ENCODE data around the gene PPIH. TPM values are rescaled to one million over a fixed set of nuclear protein-coding genes. Genes with fewer than 3 reads are reported as not detected.
"Not testable (repeated sequence)": the region's sequence is repeated elsewhere in the genome, so short reads cannot be mapped to it uniquely, and the experiment has no call there.

Gene PPIH
- 107 and 124 TPM in 2 replicates for total RNA-seq (2014; rRNA removed; shearing (Covaris generic))
- polyA plus RNA-seq (2015; cell fraction: cytosol; rRNA removed), result 89.8 and 97.0 TPM in 2 replicates
- polyA plus RNA-seq (2015; cell fraction: nucleus; rRNA removed), result 61.7 and 62.6 TPM in 2 replicates

DNA sequence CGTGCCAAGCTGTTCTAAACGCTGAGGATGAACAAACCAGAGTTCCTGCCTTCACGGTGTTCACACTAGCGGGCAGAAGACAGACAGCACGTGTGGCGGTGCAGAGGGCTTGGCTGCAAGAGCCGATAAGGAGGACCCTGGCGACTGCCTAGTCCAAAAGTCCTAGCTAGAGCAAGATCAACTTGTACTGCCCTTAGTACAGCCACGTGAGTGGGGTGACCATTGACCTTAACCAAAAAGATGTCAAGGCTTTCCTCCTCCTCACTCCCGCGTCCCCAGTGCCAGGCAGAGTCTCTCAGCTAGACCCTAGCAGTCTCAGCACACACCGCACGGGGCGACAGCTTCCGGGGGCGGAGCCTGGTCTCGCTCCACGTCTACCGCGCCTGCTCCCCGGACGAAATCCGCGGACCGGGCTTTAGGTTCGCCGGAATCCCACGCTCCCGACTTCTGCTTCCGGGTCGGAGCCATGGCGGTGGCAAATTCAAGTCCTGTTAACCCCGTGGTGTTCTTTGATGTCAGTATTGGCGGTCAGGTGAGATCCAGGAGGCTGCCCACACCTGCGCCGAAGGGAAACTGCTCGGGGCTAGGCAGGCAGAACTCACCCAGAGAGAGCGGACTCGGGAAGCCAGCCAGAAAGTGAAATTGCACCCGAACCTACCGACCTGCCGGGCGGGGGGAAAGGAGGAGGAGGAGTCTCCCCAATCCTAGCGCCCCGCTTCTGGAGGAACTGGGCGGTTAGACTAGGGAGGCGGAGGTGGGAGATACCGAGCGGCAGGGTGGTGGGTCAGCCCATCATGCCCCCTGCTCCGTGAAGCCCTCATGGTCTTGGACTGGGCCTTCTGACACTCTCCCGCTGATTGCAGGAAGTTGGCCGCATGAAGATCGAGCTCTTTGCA lies at the start of gene PPIH:
PPIH (plus strand) TSS at position 443 of the 896 bp plus-strand sequence; CDS start at position 467, 24 bp downstream.
- DNase-seq (ENCODE audit: low read depth), result peak; percentile 92

- DNase-seq (ENCODE audit: low read depth), result no peak
Measured at GRCh38 chr1:42613803-42614131, 44.5 kb upstream of the PPIH start.

DNA sequence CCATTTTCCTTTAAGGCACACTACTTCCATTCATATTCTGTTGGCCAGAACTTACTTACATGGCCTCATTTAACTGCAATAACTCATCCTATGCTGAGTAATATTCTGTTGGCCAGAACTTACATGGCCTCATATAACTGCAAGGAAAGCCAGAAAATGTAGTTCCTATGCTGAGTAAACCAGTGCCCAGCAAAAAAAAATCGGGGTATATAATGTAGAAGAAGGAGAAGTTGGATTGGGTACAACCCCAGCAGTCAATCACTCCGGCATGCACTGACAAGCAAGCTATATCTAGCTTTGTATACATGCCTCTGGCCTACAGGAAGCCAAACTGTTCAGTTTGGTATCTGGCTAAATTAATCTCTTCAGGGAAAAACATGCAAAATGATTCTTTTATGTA lies 39.4 kb upstream of the PPIH start:
- no peak for DNase-seq (ENCODE audit: low read depth)

- no peak for DNase-seq (ENCODE audit: low read depth)
Measured at GRCh38 chr1:42620307-42620706, 37.9 kb upstream of the PPIH start.

DNA sequence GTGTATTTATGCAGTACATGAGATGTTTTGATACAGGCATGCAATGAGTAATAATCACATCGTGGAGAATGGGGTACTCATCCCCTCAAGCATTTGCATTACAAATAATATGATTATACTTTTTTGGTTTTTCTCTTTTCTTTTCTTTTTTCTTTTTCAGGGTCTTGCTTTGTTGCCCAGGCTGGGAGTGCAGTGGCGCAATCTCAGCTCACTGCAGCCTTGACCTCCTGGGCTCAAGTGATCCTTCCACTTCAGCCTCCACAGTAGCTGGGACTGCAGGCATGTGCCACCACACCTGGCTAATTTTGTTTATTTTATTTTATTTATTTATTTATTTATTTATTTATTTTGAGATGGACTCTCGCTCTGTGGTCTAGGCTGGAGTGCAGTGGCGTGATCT lies 37.0 kb upstream of the PPIH start:
- not testable (repeated sequence) for DNase-seq (ENCODE audit: low read depth)

- DNase-seq (ENCODE audit: low read depth), result not testable (repeated sequence)
Measured at GRCh38 chr1:42627205-42627604, 31.0 kb upstream of the PPIH start.

DNA sequence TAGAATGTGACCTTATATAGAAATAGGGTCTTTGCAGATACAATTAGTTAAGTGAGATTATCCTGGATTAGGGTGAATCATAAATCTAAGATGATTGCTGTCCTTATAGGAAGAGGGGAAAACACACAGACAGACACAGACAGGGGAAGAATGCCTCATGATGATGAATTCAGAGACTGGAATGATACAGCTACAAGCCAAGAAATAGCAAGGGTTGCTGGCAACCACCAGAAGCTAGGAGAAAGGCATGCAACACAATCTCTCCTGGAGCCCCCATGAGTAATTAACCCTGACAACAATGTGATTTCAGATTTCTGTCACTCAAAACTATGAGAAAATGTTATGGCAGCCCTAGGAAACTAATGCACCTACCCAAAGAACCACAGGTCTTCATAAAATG lies 19.1 kb upstream of the PPIH start:
- DNase-seq (ENCODE audit: low read depth), result no peak

GRCh38 chr1:42646056-42646455 lies 12.2 kb upstream of the PPIH start:
- peak; percentile 62 for DNase-seq (ENCODE audit: low read depth)

- DNase-seq (ENCODE audit: low read depth), result no peak
Measured at GRCh38 chr1:42657201-42657600, 1.0 kb upstream of the PPIH start.

DNA sequence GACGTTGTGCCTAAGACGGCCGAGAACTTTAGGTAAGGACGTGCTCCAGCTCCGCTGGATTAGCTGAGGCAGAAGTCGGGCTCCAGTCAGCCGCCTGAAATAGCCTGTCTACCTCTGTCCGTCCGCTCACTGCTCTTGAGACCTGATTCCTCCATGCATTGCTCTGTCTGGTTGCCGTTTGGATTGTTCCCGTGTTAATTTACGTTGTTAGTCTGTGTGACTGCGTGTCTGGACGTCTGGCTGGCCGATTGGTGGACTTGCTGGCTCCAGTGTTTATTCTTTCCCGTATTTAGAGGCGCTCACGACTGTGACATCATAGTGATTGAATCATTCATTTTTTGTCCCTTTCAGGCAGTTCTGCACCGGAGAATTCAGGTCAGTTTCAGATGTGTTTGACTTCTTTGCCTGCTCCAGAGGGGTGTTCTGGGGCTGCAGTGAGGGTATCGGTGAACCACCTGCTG lies 684 bp downstream of the PPIH start:
- DNase-seq (ENCODE audit: low read depth), result no peak

DNA sequence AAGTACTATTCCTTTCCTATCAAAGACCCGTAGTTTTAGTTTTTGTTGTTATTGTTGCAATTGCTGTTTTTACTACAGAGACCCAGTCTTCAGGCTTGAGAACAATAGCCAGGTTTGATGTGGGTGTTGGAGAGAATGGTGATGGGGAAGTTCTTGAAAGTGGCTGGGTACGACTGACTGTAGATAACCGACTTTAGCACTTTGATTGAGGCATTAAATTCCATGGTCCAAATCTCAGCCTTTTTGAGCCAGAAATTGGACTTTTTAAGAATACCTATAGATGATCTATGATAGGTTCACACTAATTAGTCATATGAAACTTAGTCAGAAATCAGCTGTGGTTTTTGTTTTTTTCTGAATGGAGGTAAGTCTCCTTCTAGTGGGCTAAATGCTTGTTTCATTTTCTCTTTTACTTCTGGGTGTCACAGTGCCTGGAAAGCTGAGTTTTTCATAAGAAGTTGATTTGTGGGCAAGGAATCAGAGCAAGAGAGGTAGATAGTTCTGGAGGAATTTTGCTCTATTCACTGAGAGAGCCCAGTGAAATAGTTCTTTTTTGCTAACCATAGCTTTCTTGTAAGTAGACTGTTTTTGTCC lies 2.8 kb downstream of the PPIH start:
- DNase-seq (ENCODE audit: low read depth), result no peak

DNA sequence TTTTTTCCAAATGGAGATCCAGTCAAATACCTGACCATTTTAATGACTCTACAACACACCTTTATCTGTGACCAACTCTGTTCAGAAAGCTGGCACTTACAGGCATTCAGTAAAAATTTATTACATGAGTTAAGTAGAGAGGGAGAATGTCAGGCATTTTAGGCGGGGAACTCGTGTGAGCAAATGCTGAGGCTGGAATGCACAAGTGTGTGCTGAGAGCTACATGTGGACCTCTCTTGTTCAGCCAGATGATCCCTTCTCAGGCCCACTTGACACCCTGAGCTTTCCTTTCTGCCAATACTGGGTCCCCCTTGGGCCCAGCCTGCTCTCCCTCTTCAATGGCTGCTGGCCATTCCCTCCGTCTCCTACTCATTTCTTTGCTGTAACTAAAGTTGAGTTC lies 11.7 kb downstream of the PPIH start:
- DNase-seq (ENCODE audit: low read depth), result no peak

- no peak for DNase-seq (ENCODE audit: low read depth)
Measured at GRCh38 chr1:42670425-42670824, 12.2 kb downstream of the PPIH start.

GRCh38 chr1:42674214-42674613 lies 16.0 kb downstream of the PPIH start:
- DNase-seq (ENCODE audit: low read depth), result no peak

DNA sequence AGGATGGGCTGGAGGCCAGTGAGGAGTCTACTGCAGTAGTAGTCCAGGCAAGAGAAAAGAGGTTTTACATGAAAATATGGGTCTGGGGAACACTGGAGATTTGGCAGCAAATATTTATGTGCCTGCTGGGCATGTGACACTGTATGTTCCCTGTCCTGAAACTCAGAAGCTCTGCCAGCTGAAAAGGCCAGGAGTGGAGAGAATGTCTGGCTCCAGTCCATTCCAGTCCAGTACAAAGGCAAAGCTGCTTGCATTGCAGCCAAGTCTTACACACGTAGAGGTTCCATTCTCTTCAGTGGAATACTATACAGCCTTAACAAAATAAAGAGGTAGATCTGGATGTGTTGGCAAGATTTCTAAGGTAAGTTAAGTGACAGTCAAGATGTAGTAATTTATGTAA lies 16.5 kb downstream of the PPIH start:
- no peak for DNase-seq (ENCODE audit: low read depth)

- no peak for DNase-seq (ENCODE audit: low read depth)
Measured at GRCh38 chr1:42675467-42675866, 17.2 kb downstream of the PPIH start.

DNA sequence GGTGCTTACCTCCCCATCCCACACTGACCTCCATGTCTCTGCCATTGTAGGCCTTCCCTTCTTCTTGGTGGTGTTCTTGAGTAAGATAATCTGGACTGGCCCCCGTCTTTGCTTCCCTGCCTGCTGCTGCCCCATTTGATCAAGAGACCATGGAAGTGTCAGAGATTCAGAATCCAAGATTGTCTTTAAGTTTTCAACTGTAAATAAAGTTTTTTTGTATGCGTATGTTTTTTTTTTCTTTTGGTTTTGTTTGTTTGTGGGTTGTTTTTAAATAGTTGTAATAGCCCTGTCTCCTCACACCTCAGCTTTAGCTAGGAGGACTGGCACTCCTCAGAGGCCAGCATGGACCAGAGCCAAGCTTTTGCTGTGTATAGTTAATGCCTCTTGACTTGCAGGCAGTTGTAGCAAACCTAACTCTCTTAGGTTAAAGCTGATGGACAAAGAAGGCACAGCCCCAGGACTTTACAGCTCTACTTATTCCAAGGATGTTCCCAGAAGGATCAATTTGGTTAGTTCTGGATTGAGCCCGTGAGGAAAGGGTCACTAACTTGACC lies 18.4 kb downstream of the PPIH start:
- no peak for DNase-seq (ENCODE audit: low read depth)

DNA sequence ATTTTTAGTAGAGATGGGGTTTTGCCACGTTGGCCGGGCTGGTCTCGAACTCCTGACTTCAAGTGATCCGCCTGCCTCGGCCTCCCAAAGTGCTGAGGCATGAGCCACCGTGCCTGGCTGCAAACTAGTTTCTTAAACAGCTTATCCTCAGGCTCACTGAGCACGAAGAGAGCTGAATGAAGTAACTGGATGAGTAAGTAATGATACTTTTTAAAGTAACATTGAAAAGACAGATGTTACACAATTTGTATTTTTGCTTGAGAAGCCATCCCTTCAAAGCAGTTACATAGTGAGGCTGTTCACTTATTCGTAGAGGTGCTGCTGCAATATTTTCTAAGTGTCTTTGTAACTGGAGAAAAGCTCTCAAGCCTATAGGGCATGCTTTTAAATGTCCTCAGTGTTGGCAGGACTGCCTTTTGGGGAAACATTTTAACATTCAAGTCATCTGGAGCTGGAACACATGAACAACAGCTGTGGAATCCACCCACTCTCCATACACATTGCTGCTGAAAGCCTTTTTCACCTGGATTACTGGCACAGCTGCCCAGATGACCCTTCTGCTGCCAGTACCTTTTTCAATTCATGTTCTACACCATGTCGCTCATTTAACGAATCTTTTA lies 21.3 kb downstream of the PPIH start:
- no peak for DNase-seq (ENCODE audit: low read depth)

DNA sequence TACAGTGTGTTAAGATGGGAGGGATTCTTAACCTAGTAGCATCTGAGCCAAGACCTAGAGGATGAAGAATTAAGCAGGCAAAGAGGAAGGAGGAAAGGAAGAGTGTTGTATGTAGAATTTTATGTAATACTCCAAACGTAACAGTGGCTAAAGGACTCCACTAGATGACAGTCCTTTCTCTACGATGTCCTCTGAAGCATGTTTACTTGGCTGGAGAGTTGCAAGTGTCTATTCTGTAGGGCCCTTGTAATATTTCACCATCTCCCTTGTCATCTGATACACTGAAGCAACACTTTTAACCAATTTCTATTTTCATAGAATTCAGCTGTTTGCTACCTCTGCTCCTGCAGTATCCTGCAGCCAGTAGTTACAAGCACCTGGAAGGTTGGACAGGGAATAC lies 21.8 kb downstream of the PPIH start:
- DNase-seq (ENCODE audit: low read depth), result no peak

DNA sequence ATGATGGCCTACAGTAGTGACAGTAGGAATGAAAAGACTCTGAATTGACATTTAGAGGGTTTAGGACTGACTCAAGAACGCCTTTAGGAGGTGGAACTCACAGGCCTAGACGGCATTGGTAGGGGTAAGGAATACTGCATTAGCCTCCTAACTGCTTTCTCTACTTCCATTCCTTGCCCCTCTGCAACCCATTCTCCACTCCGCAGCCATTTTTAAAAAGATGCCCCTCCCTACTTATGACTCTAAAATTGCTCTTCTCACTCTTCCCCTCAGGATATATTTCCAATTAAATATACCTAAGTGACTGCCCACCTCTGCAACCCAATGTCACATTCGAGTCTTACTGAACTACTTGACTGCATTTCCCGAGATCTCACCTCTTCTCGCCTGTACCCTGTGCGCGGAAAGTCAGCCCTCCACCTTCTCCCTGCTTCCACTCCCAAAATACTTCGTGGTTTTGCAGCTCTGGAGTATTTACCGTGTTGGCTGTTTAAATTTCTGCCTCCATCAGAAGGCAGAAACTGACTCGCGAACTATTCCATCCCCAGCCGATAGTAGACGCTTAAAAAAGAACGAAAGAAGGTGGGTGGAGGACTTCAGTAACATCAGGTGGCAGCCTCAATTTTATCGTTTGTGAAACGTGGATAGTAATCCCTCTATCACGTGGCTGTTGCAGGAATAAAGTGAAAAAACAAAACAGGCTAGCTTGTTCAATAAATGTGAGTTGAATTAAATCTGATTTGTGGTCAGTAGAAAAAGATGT lies 22.9 kb downstream of the PPIH start:
- DNase-seq (ENCODE audit: low read depth), result peak; percentile 20
